Nephron (organoid): ENCODE measurements around the gene MRPL18.
A peak's percentile ranks its signal among the peaks of the same experiment; 100 is the strongest.

Experiments used
- H3K27ac Mint-ChIP-seq, 3 experiments: 2 replicates each; pipeline ENCODE4 v1.8.0; 2020; ENCODE audit warnings: mixed read lengths in 3 of 3, mild to moderate bottlenecking in 2 of 3, moderate library complexity in 1 of 3
- H3K27me3 Mint-ChIP-seq: 2 replicates; pipeline ENCODE4 v1.8.0; 2021; ENCODE audit warnings: low read depth, mild to moderate bottlenecking, moderate library complexity, mixed read lengths
- H3K36me3 Mint-ChIP-seq: 2 replicates; pipeline ENCODE4 v1.8.0; 2020; ENCODE audit warnings: low read depth, mixed read lengths
- H3K4me1 Mint-ChIP-seq: 2 replicates; pipeline ENCODE4 v1.8.0; 2020; ENCODE audit warnings: mixed read lengths
- H3K4me3 Mint-ChIP-seq, 3 experiments: 2 replicates each; pipeline ENCODE4 v1.8.0; 2020; ENCODE audit warnings: mild to moderate bottlenecking in 3 of 3, mixed read lengths in 3 of 3, moderate library complexity in 2 of 3
- H3K9me3 Mint-ChIP-seq: 2 replicates; pipeline ENCODE4 v1.8.0; 2020; ENCODE audit warnings: mixed read lengths
- CTCF ChIP-seq, 3 experiments: fragments of 200-600 bp; sonication (generic); IDR thresholded peaks; one replicate each; pipeline ENCODE4 v1.5.0; 2021; ENCODE audit warnings: antibody characterized with exemption in 3 of 3; ENCODE audit not compliant: unreplicated experiment in 3 of 3

Gene MRPL18

GRCh38 chr6:159836718-159837490, 46.6 kb downstream of the MRPL18 start:
- TF ChIP-seq CTCF (IDR thresholded peaks at IDR 0.05; ENCODE audit: unreplicated experiment in 3 of 3) = no peak
- Mint-ChIP-seq H3K4me3 (no peak overlapping the region), H3K27me3 (peaks cover 14% of the 10 kb centered on the region), H3K36me3 (no peaks in the 10 kb centered on the region), H3K27ac (peak overlapping the region in 1 of 3 experiments; percentile 95), H3K9me3 (no peaks in the 10 kb centered on the region), H3K4me1 (peaks cover 21% of the 10 kb centered on the region)

- Mint-ChIP-seq H3K27me3 (peaks cover 14% of the 10 kb centered on the region), H3K36me3 (no peaks in the 10 kb centered on the region), H3K9me3 (no peaks in the 10 kb centered on the region), H3K27ac (peak overlapping the region in 1 of 3 experiments; percentile 95), H3K4me3 (no peak overlapping the region), H3K4me1 (peaks cover 21% of the 10 kb centered on the region)
- no peak for TF ChIP-seq CTCF (IDR thresholded peaks at IDR 0.05; ENCODE audit: unreplicated experiment in 3 of 3)
Observed at GRCh38 chr6:159837511-159837910, 47.2 kb downstream of the MRPL18 start.

DNA sequence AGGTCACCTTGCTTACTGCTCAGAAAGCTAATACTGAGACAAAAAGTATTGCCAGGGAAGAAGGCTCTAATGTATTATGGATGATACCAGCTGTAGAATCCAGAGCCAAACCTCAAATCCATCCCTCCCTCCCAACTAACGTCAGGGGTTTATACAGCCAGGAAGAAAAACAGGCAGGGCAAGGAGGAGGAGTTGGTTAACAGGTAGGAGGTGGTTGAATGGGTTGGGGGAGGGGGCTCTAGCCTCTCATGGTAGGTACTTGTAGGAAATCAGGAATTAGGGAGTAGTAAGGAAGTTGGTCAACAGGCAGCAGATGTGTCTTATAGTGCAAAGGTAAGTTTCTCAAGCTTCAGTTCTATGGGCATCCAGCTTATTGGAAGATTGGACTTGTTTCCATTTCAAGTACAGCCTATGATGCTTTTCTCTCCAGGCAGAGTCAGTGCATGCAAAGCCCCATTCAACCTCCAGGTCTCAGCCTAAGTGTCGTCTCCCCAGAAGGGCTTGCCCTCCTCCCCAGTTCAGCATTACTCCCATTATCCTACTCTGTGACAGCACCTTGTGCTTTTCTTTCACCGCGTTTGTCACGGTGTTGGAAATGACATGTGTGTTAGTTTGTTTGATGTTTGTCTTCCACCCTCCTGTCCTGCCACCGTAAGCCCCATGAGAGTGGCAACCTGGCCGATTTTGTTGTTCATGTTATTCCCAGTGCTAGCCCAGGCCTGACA, 47.9 kb downstream of the MRPL18 start:
- Mint-ChIP-seq H3K36me3 (no peaks in the 10 kb centered on the region), H3K4me1 (peaks cover 21% of the 10 kb centered on the region)

DNA sequence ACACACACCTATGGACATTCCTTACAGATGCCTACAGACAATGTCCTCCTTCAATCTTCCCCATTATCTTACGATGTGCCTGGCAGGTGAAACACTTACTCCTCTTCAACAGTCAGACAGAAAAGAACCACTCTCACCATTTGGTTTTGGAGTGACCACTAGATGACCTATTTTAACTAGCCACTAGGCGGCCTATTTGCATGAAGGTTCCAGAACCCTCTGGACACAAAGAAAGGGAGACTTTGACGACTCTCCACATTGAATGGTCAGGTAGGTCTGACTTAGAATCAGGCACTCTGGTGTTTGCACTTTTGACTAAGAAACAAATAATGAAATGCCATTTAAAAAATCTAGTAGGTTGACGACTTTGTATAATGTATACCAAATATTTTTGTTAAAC, 51.8 kb downstream of the MRPL18 start:
- peaks cover 4% of the 10 kb centered on the region for H3K4me1 Mint-ChIP-seq
- peaks cover 6% of the 10 kb centered on the region for H3K27me3 Mint-ChIP-seq
- H3K9me3 Mint-ChIP-seq = no peaks in the 10 kb centered on the region
- TF ChIP-seq CTCF (IDR thresholded peaks at IDR 0.05; ENCODE audit: unreplicated experiment in 3 of 3) = no peak
- no peak overlapping the region for H3K27ac Mint-ChIP-seq
- no peaks in the 10 kb centered on the region for H3K36me3 Mint-ChIP-seq
- no peak overlapping the region for H3K4me3 Mint-ChIP-seq

More for the DNA sequence above, 47.9 kb downstream of the MRPL18 start:
- Mint-ChIP-seq H3K27me3 (peaks cover 14% of the 10 kb centered on the region), H3K4me3 (no peak overlapping the region), H3K27ac (no peak overlapping the region), H3K9me3 (no peaks in the 10 kb centered on the region)
- no peak for TF ChIP-seq CTCF (IDR thresholded peaks at IDR 0.05; ENCODE audit: unreplicated experiment in 3 of 3)

DNA sequence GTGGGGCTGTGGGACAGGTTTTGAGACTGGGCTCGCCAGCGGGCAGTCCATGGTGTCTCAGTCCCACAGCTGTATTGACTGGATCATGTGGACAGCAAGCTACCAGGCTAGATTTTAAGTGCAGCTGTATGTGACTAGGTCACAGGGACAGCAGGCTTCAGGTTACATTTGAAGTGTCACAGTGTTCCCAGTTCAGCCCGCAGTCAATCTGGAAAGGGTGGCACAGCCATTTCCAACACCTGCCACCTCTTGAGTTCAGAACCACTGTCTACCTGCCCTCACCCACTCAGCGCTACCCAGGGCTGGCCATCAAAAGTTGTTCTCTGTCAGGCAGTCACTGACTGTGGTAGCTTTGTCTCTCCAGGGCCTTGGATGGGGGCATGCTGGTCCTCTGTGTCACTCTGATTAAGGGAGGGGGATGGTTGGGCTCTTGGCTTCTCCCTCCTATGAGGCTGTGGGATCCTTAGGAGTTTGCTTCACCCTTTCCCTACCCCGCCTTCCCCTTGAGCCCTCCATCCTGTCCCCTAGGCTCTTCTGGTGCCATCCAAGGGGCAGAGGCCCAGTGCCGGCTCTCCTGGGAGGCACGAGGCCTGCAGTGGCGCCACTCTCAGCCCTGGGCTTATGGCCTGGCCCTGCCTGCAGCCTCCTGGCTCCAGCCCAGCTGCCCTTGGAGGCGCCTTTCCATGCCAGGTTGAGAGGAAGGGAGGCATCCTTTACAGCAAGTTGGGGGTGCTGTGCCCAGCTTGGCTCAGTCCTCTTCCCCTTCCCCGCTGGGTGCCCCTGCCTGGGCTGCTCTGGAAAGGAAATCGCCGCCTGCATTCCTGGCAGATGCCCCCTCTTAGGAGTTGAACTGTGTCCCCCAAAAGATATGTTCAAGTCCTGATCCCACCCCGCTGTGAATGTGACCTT, 54.7 kb downstream of the MRPL18 start:
- H3K9me3 Mint-ChIP-seq = peaks cover 8% of the 10 kb centered on the region
- no peak overlapping the region for H3K4me3 Mint-ChIP-seq
- H3K4me1 Mint-ChIP-seq = no peaks in the 10 kb centered on the region
- H3K36me3 Mint-ChIP-seq = no peaks in the 10 kb centered on the region
- H3K27me3 Mint-ChIP-seq = peaks cover 4% of the 10 kb centered on the region
- no peak for TF ChIP-seq CTCF (IDR thresholded peaks at IDR 0.05; ENCODE audit: unreplicated experiment in 3 of 3)
- no peak overlapping the region for H3K27ac Mint-ChIP-seq
